ENCODE measurements around the gene HDAC8.
"Not testable (repeated sequence)": the region's sequence is repeated elsewhere in the genome, so short reads cannot be mapped to it uniquely, and the experiment has no call there.

HDAC8 gene

GRCh38 chrX:72572248-72573157 is at the start of gene HDAC8:
TSS of gene HDAC8 (minus strand) at chrX:72572843. CDS start at chrX:72572761, 82 bp downstream.
- peak; percentile 6 for DNase-seq

GRCh38 chrX:72621625-72622485 is 49.2 kb upstream of the HDAC8 start:
- DNase-seq = no peak

- no peak for DNase-seq
Observed at GRCh38 chrX:72621163-72621562, 48.5 kb upstream of the HDAC8 start.

GRCh38 chrX:72620550-72621145 is 48.0 kb upstream of the HDAC8 start:
- DNase-seq = no peak

GRCh38 chrX:72609313-72609712 is 36.7 kb upstream of the HDAC8 start:
- DNase-seq = no peak

GRCh38 chrX:72604705-72605104 is 32.1 kb upstream of the HDAC8 start:
- DNase-seq = no peak

GRCh38 chrX:72604112-72604511 is 31.5 kb upstream of the HDAC8 start:
- DNase-seq = no peak

GRCh38 chrX:72591038-72591437 is 18.4 kb upstream of the HDAC8 start:
- DNase-seq = not testable (repeated sequence)

- DNase-seq = no peak
Observed at GRCh38 chrX:72584163-72584562, 11.5 kb upstream of the HDAC8 start.

- DNase-seq = no peak
Observed at GRCh38 chrX:72576141-72576894, 3.7 kb upstream of the HDAC8 start.

GRCh38 chrX:72573158-72573511 is 492 bp upstream of the HDAC8 start:
- no peak for DNase-seq

- no peak for DNase-seq
Observed at GRCh38 chrX:72569786-72570185, 2.9 kb downstream of the HDAC8 start.

- DNase-seq = no peak
Observed at GRCh38 chrX:72568406-72569092, 4.1 kb downstream of the HDAC8 start.

GRCh38 chrX:72566448-72566847 is 6.2 kb downstream of the HDAC8 start:
- DNase-seq = no peak

- not testable (repeated sequence) for DNase-seq
Observed at GRCh38 chrX:72559655-72560054, 13.0 kb downstream of the HDAC8 start.

GRCh38 chrX:72554448-72555140 is 18.0 kb downstream of the HDAC8 start:
- DNase-seq = no peak

GRCh38 chrX:72552443-72552842 is 20.2 kb downstream of the HDAC8 start:
- DNase-seq = not testable (repeated sequence)

- no peak for DNase-seq
Observed at GRCh38 chrX:72545990-72546389, 26.7 kb downstream of the HDAC8 start.

- no peak for DNase-seq
Observed at GRCh38 chrX:72540318-72540717, 32.3 kb downstream of the HDAC8 start.

- DNase-seq = no peak
Observed at GRCh38 chrX:72539822-72540221, 32.8 kb downstream of the HDAC8 start.

- DNase-seq = no peak
Observed at GRCh38 chrX:72536542-72536941, 36.1 kb downstream of the HDAC8 start.

Data from activated effector memory CD4-positive, alpha-beta T cell treated with Interleukin-2 at 50 U/mL for 16 hours (primary cell).